Kidney epithelial cell (primary cell): ENCODE results near the gene GPC6. TPM values are rescaled to one million over a fixed set of nuclear protein-coding genes. Genes with fewer than 3 reads are reported as not detected.
"Not testable (repeated sequence)": the region's sequence is repeated elsewhere in the genome, so short reads cannot be mapped to it uniquely, and the experiment has no call there.

Source experiments
- DNase-seq: peaks from one replicate; pipeline ENCODE4 v3.0.0-alpha.2; 2010; ENCODE audit warnings: low read depth
- H3K27me3 ChIP-seq: 2 replicates; pipeline ENCODE4 v1.6.0; 2011; ENCODE audit warnings: low read length; ENCODE audit not compliant: control insufficient read depth, insufficient read depth
- H3K36me3 ChIP-seq: 2 replicates; pipeline ENCODE4 v1.5.1; 2011; ENCODE audit warnings: low read length; ENCODE audit not compliant: control insufficient read depth, insufficient read depth
- H3K4me3 ChIP-seq: 2 replicates; pipeline ENCODE4 v1.5.1; 2011; ENCODE audit warnings: low read depth, mild to moderate bottlenecking, control low read depth, low read length
- CTCF ChIP-seq: IDR thresholded peaks from 2 replicates; pipeline ENCODE4 v1.5.1; 2011; ENCODE audit warnings: mild to moderate bottlenecking, moderate library complexity, low read length, control low read depth, inconsistent platforms; ENCODE audit not compliant: insufficient read depth, poor library complexity, severe bottlenecking
- total RNA-seq: library from RNA; depleted of rRNA; stranded (reverse); fragments of >200 nt; gene quantifications from 2 replicates; pipeline ENCODE4 v1.2.3, GENCODE V29; 2015

Gene GPC6
- total RNA-seq, 1 donor from 2014 or later: 62.7 TPM

GRCh38 chr13:93435651-93436050 is 209.0 kb downstream of the GPC6 start:
- DNase-seq: no peak
- H3K36me3 ChIP-seq: no peaks in the 10 kb centered on the region
- no peaks in the 10 kb centered on the region for H3K27me3 ChIP-seq
- no peak for TF ChIP-seq CTCF
- no peak overlapping the region for H3K4me3 ChIP-seq

GRCh38 chr13:93437081-93437480 is 210.5 kb downstream of the GPC6 start:
- no peaks in the 10 kb centered on the region for H3K36me3 ChIP-seq
- H3K4me3 ChIP-seq: no peak overlapping the region
- no peak for TF ChIP-seq CTCF
- DNase-seq: no peak
- no peaks in the 10 kb centered on the region for H3K27me3 ChIP-seq

- no peak overlapping the region for H3K4me3 ChIP-seq
- no peaks in the 10 kb centered on the region for H3K36me3 ChIP-seq
- no peak for DNase-seq
- no peaks in the 10 kb centered on the region for H3K27me3 ChIP-seq
- TF ChIP-seq CTCF: no peak
Observed at GRCh38 chr13:93446238-93446637, 219.6 kb downstream of the GPC6 start.

- TF ChIP-seq CTCF: no peak
- no peaks in the 10 kb centered on the region for H3K27me3 ChIP-seq
- no peak overlapping the region for H3K4me3 ChIP-seq
- DNase-seq: peak; percentile 14
- no peaks in the 10 kb centered on the region for H3K36me3 ChIP-seq
Observed at GRCh38 chr13:93450191-93450621, 223.6 kb downstream of the GPC6 start.

- Histone ChIP-seq H3K36me3 (no peaks in the 10 kb centered on the region), H3K4me3 (no peak overlapping the region), H3K27me3 (no peaks in the 10 kb centered on the region)
- no peak for TF ChIP-seq CTCF
- no peak for DNase-seq
Observed at GRCh38 chr13:93450761-93451160, 224.2 kb downstream of the GPC6 start.

- not testable (repeated sequence) for H3K27me3 ChIP-seq, H3K36me3 ChIP-seq, DNase-seq
- H3K4me3 ChIP-seq: peak overlapping the region; percentile 14
Observed at GRCh38 chr13:93454676-93455235, 228.1 kb downstream of the GPC6 start.
